Stimulated activated CD8-positive, alpha-beta memory T cell treated with anti-CD3 and anti-CD28 coated beads, Interleukin-2, amount 100 ng/mL, for 48 hours (primary cell): ENCODE measurements around the gene SEC24D.

Source experiments
- DNase-seq, 2 donors: peaks; one replicate each; pipeline ENCODE4 v3.0.0-alpha.2; 2020; ENCODE audit warnings: low read depth in 2 of 2

The SEC24D gene

GRCh38 chr4:118718511-118719170, 117.3 kb downstream of the SEC24D start:
- no peak for DNase-seq

- no peak for DNase-seq
These were observed 119.6 kb downstream of the SEC24D start for GRCh38 chr4:118716304-118716703.

- DNase-seq, result no peak
These were observed 121.2 kb downstream of the SEC24D start for GRCh38 chr4:118714682-118715081.

GRCh38 chr4:118712872-118713271, 123.1 kb downstream of the SEC24D start:
- no peak for DNase-seq

GRCh38 chr4:118711052-118711451, 124.9 kb downstream of the SEC24D start:
- no peak for DNase-seq

- no peak for DNase-seq
These were observed 132.8 kb downstream of the SEC24D start for GRCh38 chr4:118703118-118703517.

GRCh38 chr4:118684873-118685811, 150.8 kb downstream of the SEC24D start, which contains the start of gene METTL14:
METTL14 (plus strand) TSS chr4:118685392; CDS start chr4:118685535, 143 bp downstream.
- DNase-seq, result peak; percentile 80 to 86

GRCh38 chr4:118683513-118683912, 152.4 kb downstream of the SEC24D start:
- DNase-seq, result no peak

GRCh38 chr4:118682928-118683327, 153.0 kb downstream of the SEC24D start:
- DNase-seq, result no peak

- DNase-seq, result no peak
These were observed 155.1 kb downstream of the SEC24D start for GRCh38 chr4:118680808-118681207.

GRCh38 chr4:118676128-118676527, 159.8 kb downstream of the SEC24D start:
- DNase-seq, result no peak
